SK-N-SH (cell line): Measurements from ENCODE around the gene PLD1. TPM values are rescaled to one million over a fixed set of nuclear protein-coding genes. Genes with fewer than 3 reads are reported as not detected.
A peak's percentile ranks its signal among the peaks of the same experiment; 100 is the strongest.

ENCODE experiments used
- CTCF ChIA-PET: fragments of 300-600, 350-600 bp; formaldehyde crosslinking; extraction: SDS; loops from one replicate; lab custom pipeline; 2021; lab: Yijun Ruan, JAX
- POLR2A ChIA-PET: fragments of 350-600 bp; sonication (Branson Sonifier 250); formaldehyde crosslinking; extraction: SDS; loops from one replicate; lab custom pipeline; 2020; ENCODE audit warnings: antibody characterized with exemption, inconsistent platforms; lab: Yijun Ruan, JAX
- DNase-seq: peaks from one replicate; pipeline ENCODE4 v3.0.0; 2012
- H2AFZ ChIP-seq: fragments of 200-600 bp; sonication (generic); 2 replicates; pipeline ENCODE4 v1.8.1; 2016; ENCODE audit warnings: antibody characterized with exemption, mild to moderate bottlenecking, low read depth
- H3F3A ChIP-seq: fragments of 200-600 bp; sonication (generic); replicated peaks from 2 replicates; pipeline ENCODE3; 2016; ENCODE audit warnings: antibody characterized with exemption, mild to moderate bottlenecking; ENCODE audit not compliant: insufficient read depth
- H3K27ac ChIP-seq, 2 experiments: fragments of 200-500 bp in 1 of 2; fragments of 200-600 bp in 1 of 2; sonication (Bioruptor generic) in 1 of 2; sonication (generic), shearing (Covaris generic) in 1 of 2; 2 replicates each; pipeline versions ENCODE4 v1.5.1 to v1.6.1; 2014 to 2016; ENCODE audit warnings: low read depth in 2 of 2, inconsistent platforms in 1 of 2, low read length in 1 of 2, mild to moderate bottlenecking in 1 of 2, mixed read lengths in 1 of 2
- H3K27me3 ChIP-seq: fragments of 200-600 bp; sonication (generic), shearing (Covaris generic); 2 replicates; pipeline ENCODE4 v1.6.1; 2016; ENCODE audit warnings: mixed run types; ENCODE audit not compliant: insufficient read depth
- H3K36me3 ChIP-seq, 2 experiments: fragments of 200-500 bp in 1 of 2; fragments of 200-600 bp in 1 of 2; sonication (Bioruptor generic) in 1 of 2; sonication (generic) in 1 of 2; replicated peaks in 1 of 2; 2 replicates each; pipeline versions ENCODE3 to v1.5.1; 2014 to 2016; ENCODE audit warnings: low read length in 1 of 2, mild to moderate bottlenecking in 1 of 2; ENCODE audit not compliant: insufficient read depth in 2 of 2, control insufficient read depth in 1 of 2
- H3K4me1 ChIP-seq, 2 experiments: fragments of 200-500 bp in 1 of 2; fragments of 200-600 bp in 1 of 2; sonication (Bioruptor generic) in 1 of 2; sonication (generic), shearing (Covaris generic) in 1 of 2; 2 replicates each; pipeline versions ENCODE4 v1.5.1 to v1.6.1; 2014 to 2016; ENCODE audit warnings: low read depth in 1 of 2, low read length in 1 of 2, mixed run types in 1 of 2; ENCODE audit not compliant: insufficient read depth in 2 of 2, control insufficient read depth in 1 of 2
- H3K4me2 ChIP-seq: fragments of 200-600 bp; sonication (generic), shearing (Covaris generic); 2 replicates; pipeline ENCODE4 v1.6.1; 2017; ENCODE audit warnings: mixed run types
- H3K4me3 ChIP-seq, 2 experiments: fragments of 200-500 bp in 1 of 2; fragments of 200-600 bp in 1 of 2; sonication (Bioruptor generic) in 1 of 2; sonication (generic), shearing (Covaris generic) in 1 of 2; 2 replicates each; pipeline versions ENCODE4 v1.5.1 to v1.8.1; 2014 to 2016; ENCODE audit warnings: low read depth in 2 of 2, inconsistent platforms in 1 of 2, low read length in 1 of 2, mild to moderate bottlenecking in 1 of 2, mixed read lengths in 1 of 2, moderate library complexity in 1 of 2
- H3K79me2 ChIP-seq: fragments of 200-600 bp; sonication (generic); 2 replicates; pipeline ENCODE4 v1.8.1; 2017; ENCODE audit warnings: mild to moderate bottlenecking; ENCODE audit not compliant: insufficient read depth
- H3K9ac ChIP-seq: fragments of 200-600 bp; sonication (generic); 2 replicates; pipeline ENCODE4 v1.6.1; 2017; ENCODE audit warnings: mixed run types
- H3K9me2 ChIP-seq: fragments of 200-600 bp; sonication (generic); 2 replicates; pipeline ENCODE4 v1.6.1; 2017; ENCODE audit warnings: mixed run types
- H3K9me3 ChIP-seq: fragments of 200-600 bp; sonication (generic); 2 replicates; pipeline ENCODE4 v1.6.1; 2017; ENCODE audit warnings: mixed run types, mild to moderate bottlenecking, moderate library complexity
- H4K20me1 ChIP-seq: fragments of 200-600 bp; sonication (generic); 2 replicates; pipeline ENCODE4 v1.6.1; 2017; ENCODE audit warnings: mild to moderate bottlenecking, mixed run types; ENCODE audit not compliant: insufficient read depth
- EP300 ChIP-seq, 2 experiments: IDR thresholded peaks; 2 replicates each; pipeline versions ENCODE4 v1.4.0 to v1.6.1; 2012; ENCODE audit warnings: borderline replicate concordance in 1 of 2, low read depth in 1 of 2, low read length in 1 of 2
- FOSL2 ChIP-seq: IDR thresholded peaks from 2 replicates; pipeline ENCODE4 v1.4.0; 2012; ENCODE audit warnings: low read depth, mild to moderate bottlenecking, moderate library complexity, borderline replicate concordance
- FOXM1 ChIP-seq: IDR thresholded peaks from 2 replicates; pipeline ENCODE4 v1.4.0; 2012; ENCODE audit warnings: low read depth, mild to moderate bottlenecking
- GABPA ChIP-seq: IDR thresholded peaks from 2 replicates; pipeline ENCODE4 v1.4.0; 2012; ENCODE audit warnings: low read depth, mild to moderate bottlenecking
- JUND ChIP-seq: IDR thresholded peaks from 2 replicates; pipeline ENCODE4 v1.4.0; 2012
- MEF2A ChIP-seq: IDR thresholded peaks from 2 replicates; pipeline ENCODE4 v1.4.0; 2012; ENCODE audit warnings: low read depth, borderline replicate concordance
- MXI1 ChIP-seq: IDR thresholded peaks from 2 replicates; pipeline ENCODE4 v1.6.1; 2012; ENCODE audit warnings: mild to moderate bottlenecking, low read depth, low read length, improper control_type of control experiment
- NRF1 ChIP-seq: IDR thresholded peaks from 2 replicates; pipeline ENCODE4 v1.6.1; 2012; ENCODE audit warnings: low read depth, mild to moderate bottlenecking, low read length
- POLR2AphosphoS5 ChIP-seq: IDR thresholded peaks from 2 replicates; pipeline ENCODE4 v1.6.1; 2012; ENCODE audit warnings: low read depth, low read length
- RCOR1 ChIP-seq: fragments of 150-350 bp; IDR thresholded peaks from 2 replicates; pipeline ENCODE4 v1.6.1; 2017; ENCODE audit warnings: antibody characterized with exemption, low read length
- RFX5 ChIP-seq: IDR thresholded peaks from 2 replicates; pipeline ENCODE4 v1.6.1; 2012; ENCODE audit warnings: mild to moderate bottlenecking, improper control_type of control experiment, low read length
- SIN3A ChIP-seq: IDR thresholded peaks from 2 replicates; pipeline ENCODE4 v1.6.1; 2012; ENCODE audit warnings: low read depth, mild to moderate bottlenecking, low read length, moderate library complexity, borderline replicate concordance
- TAF1 ChIP-seq: IDR thresholded peaks from 2 replicates; pipeline ENCODE4 v1.6.1; 2012; ENCODE audit warnings: low read depth, mild to moderate bottlenecking, low read length, moderate library complexity, borderline replicate concordance
- TCF12 ChIP-seq: IDR thresholded peaks from 2 replicates; pipeline ENCODE4 v1.4.0; 2012
- TEAD4 ChIP-seq: IDR thresholded peaks from 2 replicates; pipeline ENCODE4 v1.4.0; 2012; ENCODE audit warnings: mild to moderate bottlenecking, borderline replicate concordance; ENCODE audit not compliant: insufficient read depth
- WGBS: methylation state at CpG from one replicate; pipeline ENCODE4 v1.1.6; 2017; ENCODE audit warnings: low lambda C conversion rate; 5-methylcytosine and 5-hydroxymethylcytosine counted together
- polyA plus RNA-seq, 3 experiments: library from polyadenylated mRNA; depleted of rRNA; stranded (reverse); fragments of >200 nt; gene quantifications; 2 replicates each; pipeline ENCODE4 v1.2.3, GENCODE V29; 2012
- TF ChIP-seq, protein P1 (sequence below): IDR thresholded peaks from 2 replicates; pipeline ENCODE4 v1.4.0; 2012; ENCODE audit warnings: low read depth, borderline replicate concordance
- TF ChIP-seq, protein P2 (sequence below): IDR thresholded peaks from 2 replicates; pipeline ENCODE4; 2012
- TF ChIP-seq, protein P3 (sequence below): fragments of 200-600 bp; sonication (generic); IDR thresholded peaks from 2 replicates; pipeline ENCODE4 v1.6.1; 2017; ENCODE audit warnings: antibody characterized with exemption, mild to moderate bottlenecking, moderate library complexity

Gene PLD1
- polyA plus RNA-seq, 1 of the 3 experiments (the other 2 are of a cell fraction): 6.2 TPM

DNA sequence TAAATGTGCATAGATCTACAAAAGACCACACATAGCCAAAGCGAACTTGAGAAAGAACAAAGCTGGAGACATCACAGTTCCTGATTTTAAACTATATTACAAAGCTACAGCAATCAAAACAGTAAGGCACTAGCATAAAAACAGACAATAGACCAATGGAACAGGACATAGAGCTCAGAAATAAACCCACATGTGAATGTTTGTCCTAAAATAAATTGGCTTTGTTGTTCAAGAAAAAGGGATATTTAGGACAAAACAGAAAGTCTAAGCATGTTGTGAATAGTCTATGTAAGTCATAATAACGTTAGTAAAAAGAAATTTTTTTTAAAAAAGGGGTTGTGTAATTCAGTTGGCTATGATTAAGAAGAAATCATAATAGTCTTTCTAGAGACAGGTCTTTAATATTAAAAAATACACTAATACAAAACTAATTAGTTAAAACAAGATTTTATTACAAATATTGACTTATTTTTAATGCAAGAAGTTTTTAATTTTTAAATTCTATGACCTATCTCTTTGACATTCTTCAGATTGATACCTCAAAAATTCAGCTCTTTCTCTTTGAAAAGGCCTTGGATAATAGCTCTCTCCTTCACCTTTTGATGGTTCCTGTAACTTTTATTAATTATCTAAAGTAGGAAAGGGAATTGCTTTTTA, 44.5 kb upstream of the PLD1 start:
- no peaks in the 10 kb centered on the region for H3K27me3 ChIP-seq
- H3K36me3 ChIP-seq: no peaks in the 10 kb centered on the region
- H3F3A ChIP-seq: no peaks in the 10 kb centered on the region
- H3K79me2 ChIP-seq: no peaks in the 10 kb centered on the region
- DNase-seq: no peak
- H3K4me2 ChIP-seq: no peak overlapping the region
- peaks cover 21% of the 10 kb centered on the region; the same call in 1 of the 2 replicates for H3K9me3 ChIP-seq
- no peak overlapping the region for H3K4me3 ChIP-seq
- H3K27ac ChIP-seq: no peak overlapping the region
- whole genome bisulfite sequencing: 24% methylated on average over 2 of the region's 2 CpGs
- TF ChIP-seq MEF2A (no peak), SIN3A (no peak), FOSL2 (no peak)
- ChIA-PET CTCF (no interaction called here), POLR2A (no interaction called here)
- H3K4me1 ChIP-seq: peaks cover 0 to 2% of the 10 kb centered on the region in 2 experiments; a peak in 1 of 4 replicates
- H2AFZ ChIP-seq: no peak overlapping the region
- no peak overlapping the region for H3K9ac ChIP-seq
- no peaks in the 10 kb centered on the region for H4K20me1 ChIP-seq
- no peaks in the 10 kb centered on the region for H3K9me2 ChIP-seq

DNA sequence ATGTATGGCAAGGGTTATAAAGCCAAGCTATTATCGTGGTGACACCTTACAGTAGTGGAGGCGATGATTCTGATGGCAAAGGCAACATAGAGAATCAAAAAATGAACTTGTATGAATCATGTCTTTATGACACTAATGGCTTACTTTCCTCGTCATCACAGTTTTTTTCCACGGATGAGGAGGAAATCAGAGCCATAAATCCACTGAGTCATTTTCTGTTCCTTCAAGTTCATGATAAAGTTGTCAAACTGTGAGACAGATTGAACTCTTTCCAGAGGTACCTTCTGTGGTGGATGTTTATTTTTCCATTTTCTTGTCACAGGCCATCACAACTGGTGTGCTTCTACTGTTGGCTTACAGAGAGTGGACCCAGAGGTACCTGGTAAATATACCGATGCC, 41.4 kb upstream of the PLD1 start:
- TF ChIP-seq RCOR1 (no peak), POLR2AphosphoS5 (no peak), JUND (peak; percentile 59), MXI1 (no peak), FOSL2 (peak; percentile 53; the same call in 1 of the 2 replicates), TCF12 (peak; percentile 58), TAF1 (no peak), TEAD4 (0 out of 2 replicates have a peak, but pooled peaks have one; percentile 12), GABPA (no peak), NRF1 (no peak), RFX5 (no peak), EP300 (IDR thresholded peaks at IDR 0.05; ENCODE audit: borderline replicate concordance in 1 of 2, low read depth in 1 of 2, low read length in 1 of 2) (peak in 1 of 2 experiments; percentile 62; a peak in 2 of 4 replicates), FOXM1 (no peak)
- TF ChIP-seq, protein P1, sequence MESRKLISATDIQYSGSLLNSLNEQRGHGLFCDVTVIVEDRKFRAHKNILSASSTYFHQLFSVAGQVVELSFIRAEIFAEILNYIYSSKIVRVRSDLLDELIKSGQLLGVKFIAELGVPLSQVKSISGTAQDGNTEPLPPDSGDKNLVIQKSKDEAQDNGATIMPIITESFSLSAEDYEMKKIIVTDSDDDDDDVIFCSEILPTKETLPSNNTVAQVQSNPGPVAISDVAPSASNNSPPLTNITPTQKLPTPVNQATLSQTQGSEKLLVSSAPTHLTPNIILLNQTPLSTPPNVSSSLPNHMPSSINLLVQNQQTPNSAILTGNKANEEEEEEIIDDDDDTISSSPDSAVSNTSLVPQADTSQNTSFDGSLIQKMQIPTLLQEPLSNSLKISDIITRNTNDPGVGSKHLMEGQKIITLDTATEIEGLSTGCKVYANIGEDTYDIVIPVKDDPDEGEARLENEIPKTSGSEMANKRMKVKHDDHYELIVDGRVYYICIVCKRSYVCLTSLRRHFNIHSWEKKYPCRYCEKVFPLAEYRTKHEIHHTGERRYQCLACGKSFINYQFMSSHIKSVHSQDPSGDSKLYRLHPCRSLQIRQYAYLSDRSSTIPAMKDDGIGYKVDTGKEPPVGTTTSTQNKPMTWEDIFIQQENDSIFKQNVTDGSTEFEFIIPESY: no peak
- TF ChIP-seq, protein P2, sequence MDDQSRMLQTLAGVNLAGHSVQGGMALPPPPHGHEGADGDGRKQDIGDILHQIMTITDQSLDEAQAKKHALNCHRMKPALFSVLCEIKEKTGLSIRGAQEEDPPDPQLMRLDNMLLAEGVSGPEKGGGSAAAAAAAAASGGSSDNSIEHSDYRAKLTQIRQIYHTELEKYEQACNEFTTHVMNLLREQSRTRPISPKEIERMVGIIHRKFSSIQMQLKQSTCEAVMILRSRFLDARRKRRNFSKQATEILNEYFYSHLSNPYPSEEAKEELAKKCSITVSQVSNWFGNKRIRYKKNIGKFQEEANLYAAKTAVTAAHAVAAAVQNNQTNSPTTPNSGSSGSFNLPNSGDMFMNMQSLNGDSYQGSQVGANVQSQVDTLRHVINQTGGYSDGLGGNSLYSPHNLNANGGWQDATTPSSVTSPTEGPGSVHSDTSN: peak; percentile 86
- TF ChIP-seq, protein P3, sequence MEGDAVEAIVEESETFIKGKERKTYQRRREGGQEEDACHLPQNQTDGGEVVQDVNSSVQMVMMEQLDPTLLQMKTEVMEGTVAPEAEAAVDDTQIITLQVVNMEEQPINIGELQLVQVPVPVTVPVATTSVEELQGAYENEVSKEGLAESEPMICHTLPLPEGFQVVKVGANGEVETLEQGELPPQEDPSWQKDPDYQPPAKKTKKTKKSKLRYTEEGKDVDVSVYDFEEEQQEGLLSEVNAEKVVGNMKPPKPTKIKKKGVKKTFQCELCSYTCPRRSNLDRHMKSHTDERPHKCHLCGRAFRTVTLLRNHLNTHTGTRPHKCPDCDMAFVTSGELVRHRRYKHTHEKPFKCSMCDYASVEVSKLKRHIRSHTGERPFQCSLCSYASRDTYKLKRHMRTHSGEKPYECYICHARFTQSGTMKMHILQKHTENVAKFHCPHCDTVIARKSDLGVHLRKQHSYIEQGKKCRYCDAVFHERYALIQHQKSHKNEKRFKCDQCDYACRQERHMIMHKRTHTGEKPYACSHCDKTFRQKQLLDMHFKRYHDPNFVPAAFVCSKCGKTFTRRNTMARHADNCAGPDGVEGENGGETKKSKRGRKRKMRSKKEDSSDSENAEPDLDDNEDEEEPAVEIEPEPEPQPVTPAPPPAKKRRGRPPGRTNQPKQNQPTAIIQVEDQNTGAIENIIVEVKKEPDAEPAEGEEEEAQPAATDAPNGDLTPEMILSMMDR: no peak
- H3K4me3 ChIP-seq: no peak overlapping the region
- peak overlapping the region in 1 of 2 experiments; percentile 35; a peak in 1 of 4 replicates for H3K27ac ChIP-seq
- no peak for DNase-seq
- no peaks in the 10 kb centered on the region for H3K9me2 ChIP-seq
- ChIA-PET CTCF (no interaction called here), POLR2A (no interaction called here)
- no peak overlapping the region for H3K9ac ChIP-seq
- peaks cover 0 to 2% of the 10 kb centered on the region in 2 experiments; a peak in 1 of 4 replicates for H3K4me1 ChIP-seq
- H4K20me1 ChIP-seq: no peaks in the 10 kb centered on the region
- no peak overlapping the region for H2AFZ ChIP-seq
- H3K27me3 ChIP-seq: no peaks in the 10 kb centered on the region
- H3K36me3 ChIP-seq: no peaks in the 10 kb centered on the region
- WGBS: 60% methylated on average over 5 of the region's 5 CpGs
- no peak overlapping the region for H3K4me2 ChIP-seq
- no peaks in the 10 kb centered on the region for H3F3A ChIP-seq
- H3K9me3 ChIP-seq: peaks cover 21% of the 10 kb centered on the region; the same call in 1 of the 2 replicates
- H3K79me2 ChIP-seq: no peaks in the 10 kb centered on the region
